GM12865 (cell line): ENCODE results near the gene CNTNAP2.

ENCODE experiments used
- DNase-seq: peaks from one replicate; pipeline ENCODE4 v3.0.0; 2010; ENCODE audit warnings: low read depth
- H3K4me3 ChIP-seq: 2 replicates; pipeline ENCODE4 v1.5.1; 2011; ENCODE audit warnings: mild to moderate bottlenecking, low read depth, low read length, control low read depth
- CTCF ChIP-seq: IDR thresholded peaks from 2 replicates; pipeline ENCODE4 v1.5.1; 2011; ENCODE audit warnings: low read length, control low read depth, low read depth, inconsistent platforms; ENCODE audit not compliant: insufficient read depth; ENCODE audit errors: missing control alignments

The CNTNAP2 gene

GRCh38 chr7:148041156-148041555 lies 1924.6 kb downstream of the CNTNAP2 start:
- H3K4me3 ChIP-seq: no peak overlapping the region
- TF ChIP-seq CTCF: no peak
- no peak for DNase-seq

- no peak overlapping the region for H3K4me3 ChIP-seq
- no peak for DNase-seq
- no peak for TF ChIP-seq CTCF
These were observed 1926.5 kb downstream of the CNTNAP2 start for GRCh38 chr7:148042935-148043631.

- H3K4me3 ChIP-seq: no peak overlapping the region
- TF ChIP-seq CTCF: no peak
- DNase-seq: no peak
These were observed 1927.6 kb downstream of the CNTNAP2 start for GRCh38 chr7:148044173-148044572.

GRCh38 chr7:148045521-148045920 lies 1928.9 kb downstream of the CNTNAP2 start:
- no peak for DNase-seq
- TF ChIP-seq CTCF: no peak
- no peak overlapping the region for H3K4me3 ChIP-seq

GRCh38 chr7:148049068-148049467 lies 1932.5 kb downstream of the CNTNAP2 start:
- TF ChIP-seq CTCF: no peak
- no peak overlapping the region for H3K4me3 ChIP-seq
- DNase-seq: peak; percentile 8

- H3K4me3 ChIP-seq: no peak overlapping the region
- DNase-seq: no peak
- no peak for TF ChIP-seq CTCF
These were observed 1934.0 kb downstream of the CNTNAP2 start for GRCh38 chr7:148050492-148051158.
